Measurements from ENCODE around the gene ZMYND8. TPM values are rescaled to one million over a fixed set of nuclear protein-coding genes. Genes with fewer than 3 reads are reported as not detected.

Gene ZMYND8
- total RNA-seq, 2 donors from 2014 or later, result 42.1 to 65.7 TPM

- DNase-seq (ENCODE audit: low spot score), result no peak
- ATAC-seq, result no peak
- no peaks in the 10 kb centered on the region for H3K36me3 Mint-ChIP-seq
- H3K4me3 Mint-ChIP-seq, result no peak overlapping the region
- no peak overlapping the region for H3K27ac Mint-ChIP-seq
- H3K9me3 Mint-ChIP-seq, result no peaks in the 10 kb centered on the region
- H3K4me1 Mint-ChIP-seq (ENCODE audit: low read depth in 2 of 2), result no peaks in the 10 kb centered on the region
- H3K27me3 Mint-ChIP-seq, result peaks cover 10 to 17% of the 10 kb centered on the region in 2 donors
These were observed 196.3 kb downstream of the ZMYND8 start for GRCh38 chr20:47160240-47160639.

Other genes starting within 250 kb of the ZMYND8 start
- gene NCOA3, start 145.2 kb upstream of the ZMYND8 start, total RNA-seq, result 10 to 100 TPM; 63.6 to 66.6 TPM

All from natural killer cell treated with Interleukin-12 subunit alpha and Interleukin-12 subunit beta and Interleukin-15 and Interleukin-18, amount 100 ng/mL, for 72 hours (primary cell).